LNCAP (cell line): ENCODE measurements around the gene KIAA0513.

Experiments used
- TF ChIP-seq, protein P1 (sequence below): fragments of 450-650 bp; IDR thresholded peaks from 2 replicates; pipeline ENCODE4 v1.5.1; 2017; ENCODE audit warnings: mild to moderate bottlenecking

KIAA0513 gene

DNA sequence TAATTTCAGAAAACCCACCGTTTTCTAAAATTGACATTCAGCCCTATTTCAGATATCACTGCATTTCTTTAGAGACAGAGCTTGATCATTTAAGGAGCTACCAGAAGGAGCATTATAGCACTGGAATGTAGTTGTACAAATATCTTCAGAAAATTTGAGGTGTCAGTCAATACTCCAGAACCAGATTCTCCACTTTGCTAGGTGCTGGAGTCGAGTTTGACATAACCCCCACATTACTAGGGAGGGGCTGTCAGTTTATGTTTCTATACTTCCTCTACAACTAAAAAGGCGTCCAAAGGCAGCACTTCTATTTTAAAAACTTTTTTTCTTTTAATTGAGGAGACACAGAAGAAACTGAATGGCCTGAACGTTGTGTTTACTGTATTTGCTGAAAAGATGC, 892 bp upstream of the KIAA0513 start:
- TF ChIP-seq, protein P1, sequence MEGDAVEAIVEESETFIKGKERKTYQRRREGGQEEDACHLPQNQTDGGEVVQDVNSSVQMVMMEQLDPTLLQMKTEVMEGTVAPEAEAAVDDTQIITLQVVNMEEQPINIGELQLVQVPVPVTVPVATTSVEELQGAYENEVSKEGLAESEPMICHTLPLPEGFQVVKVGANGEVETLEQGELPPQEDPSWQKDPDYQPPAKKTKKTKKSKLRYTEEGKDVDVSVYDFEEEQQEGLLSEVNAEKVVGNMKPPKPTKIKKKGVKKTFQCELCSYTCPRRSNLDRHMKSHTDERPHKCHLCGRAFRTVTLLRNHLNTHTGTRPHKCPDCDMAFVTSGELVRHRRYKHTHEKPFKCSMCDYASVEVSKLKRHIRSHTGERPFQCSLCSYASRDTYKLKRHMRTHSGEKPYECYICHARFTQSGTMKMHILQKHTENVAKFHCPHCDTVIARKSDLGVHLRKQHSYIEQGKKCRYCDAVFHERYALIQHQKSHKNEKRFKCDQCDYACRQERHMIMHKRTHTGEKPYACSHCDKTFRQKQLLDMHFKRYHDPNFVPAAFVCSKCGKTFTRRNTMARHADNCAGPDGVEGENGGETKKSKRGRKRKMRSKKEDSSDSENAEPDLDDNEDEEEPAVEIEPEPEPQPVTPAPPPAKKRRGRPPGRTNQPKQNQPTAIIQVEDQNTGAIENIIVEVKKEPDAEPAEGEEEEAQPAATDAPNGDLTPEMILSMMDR: no peak

DNA sequence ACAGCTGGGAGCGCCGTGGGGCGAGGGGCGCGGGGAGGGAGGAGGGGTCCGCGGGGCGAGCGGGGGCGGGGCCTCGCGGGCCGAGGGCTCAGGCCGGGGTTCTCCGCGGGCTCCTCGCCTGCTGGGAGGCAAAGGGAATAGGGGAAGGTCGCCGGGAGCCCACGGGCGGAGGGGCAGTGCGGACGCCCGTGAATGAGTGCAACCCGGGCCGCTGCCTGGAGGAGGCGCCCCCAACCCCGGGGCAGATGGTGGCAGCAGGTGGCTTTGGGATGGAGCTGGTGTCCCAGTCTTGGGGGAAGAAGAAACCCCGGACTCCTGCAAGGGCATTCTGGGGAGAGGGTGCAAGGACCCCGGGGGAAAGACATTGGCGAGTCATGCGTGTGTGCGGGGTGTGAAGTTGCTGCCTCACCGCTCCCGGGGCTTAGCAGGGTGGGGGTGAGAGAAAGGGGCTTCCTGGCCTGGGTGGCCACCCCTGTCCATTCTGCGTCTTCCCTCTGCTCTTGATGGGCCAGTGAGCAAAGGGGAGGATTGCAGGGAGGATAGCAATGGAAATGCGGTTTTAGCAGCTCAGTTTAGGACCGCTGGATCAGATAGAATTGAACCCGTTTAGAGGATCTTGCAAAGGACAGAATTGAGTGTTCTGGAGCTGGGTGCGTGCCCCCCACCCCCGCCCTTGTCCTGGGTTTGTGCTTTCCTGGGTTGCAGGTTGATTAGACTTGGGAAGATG, 526 bp downstream of the KIAA0513 start:
- TF ChIP-seq, protein P1: no peak

DNA sequence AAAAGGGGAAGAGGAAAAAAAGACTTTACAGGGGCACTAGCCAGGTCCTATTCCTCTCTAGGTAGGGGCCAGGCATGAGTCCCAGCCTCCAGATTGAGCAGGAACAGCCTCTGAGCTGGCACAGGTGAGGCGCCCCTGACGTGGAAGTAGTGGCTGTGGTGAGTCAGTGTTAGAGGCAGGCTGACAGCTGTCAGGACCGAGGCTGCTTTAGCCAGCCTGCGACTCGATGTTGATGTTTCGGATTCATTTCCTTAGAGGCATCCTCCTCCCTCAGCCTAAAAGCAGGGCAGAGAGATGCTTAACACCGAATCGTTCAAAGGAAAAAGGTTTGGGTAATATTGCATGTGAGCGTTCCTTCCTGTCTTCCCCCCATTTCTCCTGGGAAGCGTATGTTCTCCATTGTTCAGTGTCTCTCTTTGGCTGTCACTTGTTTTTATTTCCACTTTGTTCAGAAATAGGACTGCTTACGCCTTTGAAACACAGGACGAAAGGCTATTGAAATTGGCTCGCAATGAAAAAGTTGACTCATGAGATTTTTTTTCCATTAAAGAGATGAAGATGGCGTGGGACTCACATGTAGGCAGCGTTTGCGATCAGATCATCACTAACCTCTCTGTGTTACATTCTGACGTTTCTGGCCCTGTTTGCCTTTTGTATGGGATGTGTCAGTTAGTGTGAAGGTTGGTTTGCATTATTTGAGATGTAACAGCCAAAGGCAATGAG, 1.3 kb downstream of the KIAA0513 start:
- TF ChIP-seq, protein P1: no peak

DNA sequence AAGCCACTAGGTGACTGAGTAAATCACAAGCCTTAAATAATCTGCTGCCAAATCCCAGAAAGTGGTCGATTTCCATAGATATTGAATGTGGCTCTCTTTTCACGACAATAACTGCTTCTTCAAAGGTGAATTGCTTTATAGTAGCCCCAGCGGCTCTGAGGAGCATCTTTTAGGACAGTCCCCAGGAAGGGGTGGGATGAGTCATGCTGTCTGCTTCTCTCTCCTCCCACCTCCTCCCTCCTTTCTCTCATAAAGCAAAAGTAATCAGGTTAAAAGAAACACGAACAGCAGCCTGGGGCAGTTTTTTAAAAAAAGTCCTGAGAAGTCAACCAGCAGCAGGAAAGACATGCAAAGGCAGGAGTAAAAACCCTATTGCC, 1.8 kb downstream of the KIAA0513 start:
- TF ChIP-seq, protein P1: no peak

DNA sequence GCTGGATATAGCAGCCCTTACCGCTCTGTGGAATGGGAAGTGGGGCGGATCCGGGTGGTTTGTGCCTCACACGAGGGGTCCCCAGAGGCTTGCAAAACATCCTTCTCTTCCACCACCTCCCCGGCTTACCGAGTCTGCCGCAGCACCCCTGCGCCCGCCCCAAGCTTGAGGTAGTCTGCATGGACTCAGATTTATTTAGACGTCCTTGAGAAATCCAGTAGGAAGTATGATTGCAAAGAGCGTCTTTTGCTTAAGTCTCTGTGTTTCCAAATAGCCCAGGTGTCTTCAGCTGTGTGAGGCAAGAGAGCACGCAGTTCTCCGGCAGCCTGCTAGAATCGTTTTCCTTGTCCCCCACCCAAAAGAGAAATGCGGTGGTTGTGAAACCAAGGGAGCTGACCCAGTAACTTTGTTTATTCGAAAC, 2.4 kb downstream of the KIAA0513 start:
- TF ChIP-seq, protein P1: no peak

DNA sequence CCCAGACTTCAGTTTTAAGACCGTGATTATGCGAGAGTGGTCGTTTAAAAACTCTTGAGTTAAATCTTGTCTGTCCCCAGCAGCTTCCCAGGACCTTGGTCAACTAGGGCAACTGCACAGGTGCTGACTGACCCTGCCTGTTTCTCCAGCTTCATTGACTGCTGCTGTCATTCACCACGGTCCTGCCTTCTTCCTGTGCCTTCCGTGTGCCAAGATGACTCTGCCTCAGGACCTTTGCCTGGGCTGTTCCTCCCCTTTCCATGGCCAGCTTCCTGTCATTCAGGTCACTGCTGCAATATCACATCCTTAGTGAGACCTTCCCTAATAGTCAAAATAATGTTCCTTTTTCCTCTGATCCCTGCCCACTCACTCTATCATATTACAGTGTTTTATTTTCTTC, 3.9 kb downstream of the KIAA0513 start:
- TF ChIP-seq, protein P1: no peak

DNA sequence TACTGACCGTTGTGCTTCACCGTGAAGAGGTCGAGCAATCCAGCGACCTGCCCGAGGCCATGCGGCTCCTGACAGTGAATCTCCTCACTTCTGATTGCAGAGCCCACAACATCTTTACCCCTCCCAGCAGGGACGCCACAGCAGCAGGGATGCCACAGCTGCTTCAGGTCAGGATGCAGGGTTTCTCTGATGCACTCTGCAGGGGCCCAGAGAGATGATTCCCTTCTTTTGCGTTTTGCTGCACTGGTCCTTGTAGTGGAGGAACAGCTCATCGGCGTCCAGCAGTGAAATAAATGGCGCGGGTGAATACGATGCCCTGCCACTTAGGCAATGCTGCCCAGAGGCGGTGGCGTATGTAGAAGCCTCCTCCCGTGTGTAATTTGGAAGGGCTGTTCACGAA, 5.6 kb downstream of the KIAA0513 start:
- TF ChIP-seq, protein P1: no peak
